Neural cell (in vitro differentiated cells): ENCODE results near the gene CFAP221.

ENCODE experiments used
- TAF1 ChIP-seq: IDR thresholded peaks from 2 replicates; pipeline ENCODE4 v1.6.1; 2012; ENCODE audit warnings: low read depth
- TF ChIP-seq, protein P1 (sequence below): fragments of 450-650 bp; IDR thresholded peaks from 2 replicates; pipeline ENCODE4 v1.5.1; 2014; ENCODE audit warnings: antibody characterized with exemption, mild to moderate bottlenecking, moderate library complexity; ENCODE audit not compliant: poor library complexity, severe bottlenecking

DNA sequence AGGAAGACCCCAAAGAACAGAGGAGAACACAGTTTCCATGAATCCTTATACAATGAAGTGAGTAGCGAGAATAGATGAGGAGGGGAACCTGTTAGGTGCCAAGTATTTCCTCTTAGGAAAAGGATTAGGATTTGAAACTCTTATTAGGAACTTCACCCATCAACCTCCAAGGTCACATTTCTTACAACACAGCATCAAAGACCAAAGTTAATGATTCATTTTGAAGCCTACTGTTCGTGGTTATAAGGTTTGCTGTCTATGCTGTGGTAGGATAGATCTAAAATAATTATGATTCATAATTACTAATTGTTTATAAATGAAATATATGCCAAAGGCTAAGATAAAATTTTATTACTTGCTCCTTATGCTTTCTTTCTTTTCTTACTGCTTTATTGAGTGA is 6.1 kb downstream of the CFAP221 start:
- TF ChIP-seq, protein P1, sequence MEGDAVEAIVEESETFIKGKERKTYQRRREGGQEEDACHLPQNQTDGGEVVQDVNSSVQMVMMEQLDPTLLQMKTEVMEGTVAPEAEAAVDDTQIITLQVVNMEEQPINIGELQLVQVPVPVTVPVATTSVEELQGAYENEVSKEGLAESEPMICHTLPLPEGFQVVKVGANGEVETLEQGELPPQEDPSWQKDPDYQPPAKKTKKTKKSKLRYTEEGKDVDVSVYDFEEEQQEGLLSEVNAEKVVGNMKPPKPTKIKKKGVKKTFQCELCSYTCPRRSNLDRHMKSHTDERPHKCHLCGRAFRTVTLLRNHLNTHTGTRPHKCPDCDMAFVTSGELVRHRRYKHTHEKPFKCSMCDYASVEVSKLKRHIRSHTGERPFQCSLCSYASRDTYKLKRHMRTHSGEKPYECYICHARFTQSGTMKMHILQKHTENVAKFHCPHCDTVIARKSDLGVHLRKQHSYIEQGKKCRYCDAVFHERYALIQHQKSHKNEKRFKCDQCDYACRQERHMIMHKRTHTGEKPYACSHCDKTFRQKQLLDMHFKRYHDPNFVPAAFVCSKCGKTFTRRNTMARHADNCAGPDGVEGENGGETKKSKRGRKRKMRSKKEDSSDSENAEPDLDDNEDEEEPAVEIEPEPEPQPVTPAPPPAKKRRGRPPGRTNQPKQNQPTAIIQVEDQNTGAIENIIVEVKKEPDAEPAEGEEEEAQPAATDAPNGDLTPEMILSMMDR: no peak
- TF ChIP-seq TAF1: no peak
